Stimulated activated naive CD8-positive, alpha-beta T cell treated with anti-CD3 and anti-CD28 coated beads, Interleukin-15, amount 100 ng/mL, for 72 hours (primary cell): ENCODE measurements around the gene CLEC14A.

Experiments used
- ATAC-seq: fragments of 150-1000 bp; cut with Tn5 transposase; 2 replicates; pipeline ENCODE4 v1.10.0; 2021; ENCODE audit warnings: mild to moderate bottlenecking, moderate library complexity
- DNase-seq, 2 donors: peaks; one replicate each; pipeline ENCODE4 v3.0.0; 2021 to 2022
- H3K27ac Mint-ChIP-seq, 2 donors: one replicate each; pipeline ENCODE4 v1.8.0; 2022; ENCODE audit warnings: mild to moderate bottlenecking in 2 of 2, mixed read lengths in 2 of 2, moderate library complexity in 2 of 2
- H3K27me3 Mint-ChIP-seq: one replicate; pipeline ENCODE4 v1.8.0; 2022; ENCODE audit warnings: mixed read lengths
- H3K4me1 Mint-ChIP-seq: one replicate; pipeline ENCODE4 v1.8.0; 2022; ENCODE audit warnings: mild to moderate bottlenecking, mixed read lengths
- H3K4me3 Mint-ChIP-seq, 2 donors: one replicate each; pipeline ENCODE4 v1.8.0; 2022; ENCODE audit warnings: mild to moderate bottlenecking in 2 of 2, mixed read lengths in 2 of 2, moderate library complexity in 1 of 2
- H3K9me3 Mint-ChIP-seq, 2 donors: one replicate each; pipeline ENCODE4 v1.8.0; 2022; ENCODE audit warnings: mixed read lengths in 2 of 2

CLEC14A gene

GRCh38 chr14:38212111-38212510, 43.8 kb downstream of the CLEC14A start:
- peak overlapping the region; percentile 11 to 23 for H3K4me3 Mint-ChIP-seq
- H3K27ac Mint-ChIP-seq = no peak overlapping the region
- no peak for DNase-seq
- ATAC-seq = no peak
- peaks cover 69% of the 10 kb centered on the region for H3K27me3 Mint-ChIP-seq
- H3K4me1 Mint-ChIP-seq = peaks cover 42% of the 10 kb centered on the region
- no peaks in the 10 kb centered on the region for H3K9me3 Mint-ChIP-seq

DNA sequence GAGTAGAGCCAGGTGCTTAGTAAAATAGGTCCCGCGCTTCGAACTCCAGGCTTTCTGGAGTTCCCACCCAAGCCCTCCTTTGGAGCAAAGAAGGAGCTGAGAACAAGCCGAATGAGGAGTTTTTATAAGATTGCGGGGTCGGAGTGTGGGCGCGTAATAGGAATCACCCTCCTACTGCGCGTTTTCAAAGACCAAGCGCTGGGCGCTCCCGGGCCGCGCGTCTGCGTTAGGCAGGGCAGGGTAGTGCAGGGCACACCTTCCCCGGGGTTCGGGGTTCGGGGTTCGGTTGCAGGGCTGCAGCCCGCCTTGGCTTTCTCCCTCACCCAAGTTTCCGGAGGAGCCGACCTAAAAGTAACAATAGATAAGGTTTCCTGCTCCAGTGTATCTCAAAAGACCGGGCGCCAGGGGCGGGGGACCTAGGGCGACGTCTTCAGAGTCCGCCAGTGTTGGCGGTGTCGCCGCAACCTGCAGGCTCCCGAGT, 44.6 kb downstream of the CLEC14A start:
- Mint-ChIP-seq H3K4me3 (peak overlapping the region in 1 of 2 donors; percentile 70), H3K27ac (no peak overlapping the region), H3K27me3 (peaks cover 72% of the 10 kb centered on the region), H3K4me1 (peaks cover 42% of the 10 kb centered on the region), H3K9me3 (no peaks in the 10 kb centered on the region)
- ATAC-seq (peak; percentile 34), DNase-seq (no peak)

- ATAC-seq (peak; percentile 10), DNase-seq (no peak)
- Mint-ChIP-seq H3K9me3 (no peaks in the 10 kb centered on the region), H3K27ac (no peak overlapping the region), H3K27me3 (peaks cover 72% of the 10 kb centered on the region), H3K4me3 (peak overlapping the region; percentile 64 to 70), H3K4me1 (peaks cover 42% of the 10 kb centered on the region)
These were observed 45.2 kb downstream of the CLEC14A start for GRCh38 chr14:38210587-38211216.

- ATAC-seq (peak; percentile 28), DNase-seq (no peak)
- Mint-ChIP-seq H3K4me3 (peak overlapping the region; percentile 64 to 70), H3K27ac (peak overlapping the region in 1 of 2 donors; percentile 48), H3K4me1 (peaks cover 42% of the 10 kb centered on the region), H3K9me3 (no peaks in the 10 kb centered on the region), H3K27me3 (peaks cover 72% of the 10 kb centered on the region)
These were observed 46.0 kb downstream of the CLEC14A start for GRCh38 chr14:38209572-38210557.

DNA sequence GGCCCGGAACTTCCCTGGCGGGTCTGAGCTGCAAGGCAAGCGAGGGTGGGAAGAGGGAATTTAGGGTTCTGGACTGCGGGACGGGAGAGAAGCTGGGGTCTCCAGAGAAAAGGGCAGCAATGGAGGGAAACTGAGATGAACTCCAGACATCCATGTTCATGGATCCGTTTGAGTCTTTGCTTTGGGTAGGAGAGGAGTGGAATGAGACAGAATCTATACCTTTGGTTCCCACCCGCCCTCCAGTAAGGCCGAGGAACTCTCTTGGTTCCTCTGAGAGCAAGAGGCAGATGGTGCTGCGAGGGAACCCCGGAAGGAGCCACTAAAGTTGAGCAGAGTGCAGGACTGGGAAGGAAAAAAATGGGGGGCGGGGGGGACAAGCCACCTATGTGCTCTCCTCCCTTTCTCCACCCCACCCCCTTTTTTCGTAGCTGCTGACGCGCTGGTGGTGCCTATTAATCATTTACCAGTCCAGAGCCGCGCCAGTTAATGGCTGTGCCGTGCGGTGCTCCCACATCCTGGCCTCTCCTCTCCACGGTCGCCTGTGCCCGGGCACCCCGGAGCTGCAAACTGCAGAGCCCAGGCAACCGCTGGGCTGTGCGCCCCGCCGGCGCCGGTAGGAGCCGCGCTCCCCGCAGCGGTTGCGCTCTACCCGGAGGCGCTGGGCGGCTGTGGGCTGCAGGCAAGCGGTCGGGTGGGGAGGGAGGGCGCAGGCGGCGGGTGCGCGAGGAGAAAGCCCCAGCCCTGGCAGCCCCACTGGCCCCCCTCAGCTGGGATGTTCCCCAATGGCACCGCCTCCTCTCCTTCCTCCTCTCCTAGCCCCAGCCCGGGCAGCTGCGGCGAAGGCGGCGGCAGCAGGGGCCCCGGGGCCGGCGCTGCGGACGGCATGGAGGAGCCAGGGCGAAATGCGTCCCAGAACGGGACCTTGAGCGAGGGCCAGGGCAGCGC, 47.0 kb downstream of the CLEC14A start:
- DNase-seq (no peak), ATAC-seq (peak; percentile 83)
- Mint-ChIP-seq H3K27me3 (peaks cover 62% of the 10 kb centered on the region), H3K4me3 (peak overlapping the region; percentile 64 to 82), H3K27ac (no peak overlapping the region), H3K9me3 (no peaks in the 10 kb centered on the region), H3K4me1 (peaks cover 42% of the 10 kb centered on the region)

- DNase-seq (no peak), ATAC-seq (peak; percentile 15)
- Mint-ChIP-seq H3K9me3 (no peaks in the 10 kb centered on the region), H3K27me3 (peaks cover 57% of the 10 kb centered on the region), H3K4me3 (peak within 1 kb of the TSS; percentile 57 to 82), H3K27ac (no peak within 1 kb of the TSS), H3K4me1 (peaks cover 42% of the 10 kb centered on the region)
These were observed 47.9 kb downstream of the CLEC14A start, which contains the start of gene SSTR1 for GRCh38 chr14:38207736-38208617. TSS of gene SSTR1 (plus strand) at chr14:38207904. CDS start at chr14:38209390, 1,486 bp downstream.

GRCh38 chr14:38207377-38207735, 48.5 kb downstream of the CLEC14A start:
- H3K9me3 Mint-ChIP-seq = no peaks in the 10 kb centered on the region
- no peak overlapping the region for H3K27ac Mint-ChIP-seq
- peaks cover 42% of the 10 kb centered on the region for H3K4me1 Mint-ChIP-seq
- ATAC-seq (no peak), DNase-seq (no peak)
- peaks cover 54% of the 10 kb centered on the region for H3K27me3 Mint-ChIP-seq
- no peak overlapping the region for H3K4me3 Mint-ChIP-seq

GRCh38 chr14:38206689-38207376, 49.1 kb downstream of the CLEC14A start:
- peaks cover 50% of the 10 kb centered on the region for H3K27me3 Mint-ChIP-seq
- H3K9me3 Mint-ChIP-seq = no peaks in the 10 kb centered on the region
- peaks cover 40% of the 10 kb centered on the region for H3K4me1 Mint-ChIP-seq
- ATAC-seq = no peak
- DNase-seq = no peak
- H3K4me3 Mint-ChIP-seq = no peak overlapping the region
- no peak overlapping the region for H3K27ac Mint-ChIP-seq

DNA sequence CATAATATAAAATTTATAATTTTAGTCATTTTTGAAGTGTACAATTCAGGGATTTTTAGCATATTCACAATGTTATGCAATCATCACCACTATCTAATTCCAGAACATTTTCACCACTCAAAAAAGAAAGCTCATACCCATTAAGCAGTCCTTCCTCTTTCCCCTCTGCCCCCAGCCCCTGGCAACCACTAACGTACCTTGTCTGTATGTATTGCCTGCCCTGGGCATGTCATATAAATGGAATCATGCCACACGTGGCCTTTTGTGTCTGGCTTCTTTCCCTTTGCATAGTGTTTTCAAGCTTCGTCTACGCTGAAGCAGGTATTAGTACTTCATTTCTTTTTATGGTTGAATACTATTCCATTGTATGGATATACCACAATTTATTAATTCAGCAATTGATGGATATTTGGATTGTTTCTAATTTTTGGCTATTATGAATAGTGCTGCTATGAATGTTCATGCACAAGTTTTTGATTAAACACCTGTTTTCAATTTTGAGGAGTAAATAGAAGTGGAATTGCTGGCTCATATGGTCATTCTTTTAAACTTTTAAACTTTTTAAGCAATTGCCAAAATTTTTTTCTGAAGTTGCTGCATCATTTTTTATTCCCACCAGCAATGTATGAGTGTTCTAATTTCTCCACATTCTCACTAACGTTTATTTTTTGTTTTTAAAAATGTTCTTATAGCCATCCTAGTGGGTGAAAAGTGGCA, 49.8 kb downstream of the CLEC14A start:
- H3K27me3 Mint-ChIP-seq = peaks cover 43% of the 10 kb centered on the region
- no peak overlapping the region for H3K4me3 Mint-ChIP-seq
- DNase-seq = no peak
- H3K9me3 Mint-ChIP-seq = no peaks in the 10 kb centered on the region
- H3K27ac Mint-ChIP-seq = no peak overlapping the region
- peaks cover 33% of the 10 kb centered on the region for H3K4me1 Mint-ChIP-seq
- no peak for ATAC-seq

DNA sequence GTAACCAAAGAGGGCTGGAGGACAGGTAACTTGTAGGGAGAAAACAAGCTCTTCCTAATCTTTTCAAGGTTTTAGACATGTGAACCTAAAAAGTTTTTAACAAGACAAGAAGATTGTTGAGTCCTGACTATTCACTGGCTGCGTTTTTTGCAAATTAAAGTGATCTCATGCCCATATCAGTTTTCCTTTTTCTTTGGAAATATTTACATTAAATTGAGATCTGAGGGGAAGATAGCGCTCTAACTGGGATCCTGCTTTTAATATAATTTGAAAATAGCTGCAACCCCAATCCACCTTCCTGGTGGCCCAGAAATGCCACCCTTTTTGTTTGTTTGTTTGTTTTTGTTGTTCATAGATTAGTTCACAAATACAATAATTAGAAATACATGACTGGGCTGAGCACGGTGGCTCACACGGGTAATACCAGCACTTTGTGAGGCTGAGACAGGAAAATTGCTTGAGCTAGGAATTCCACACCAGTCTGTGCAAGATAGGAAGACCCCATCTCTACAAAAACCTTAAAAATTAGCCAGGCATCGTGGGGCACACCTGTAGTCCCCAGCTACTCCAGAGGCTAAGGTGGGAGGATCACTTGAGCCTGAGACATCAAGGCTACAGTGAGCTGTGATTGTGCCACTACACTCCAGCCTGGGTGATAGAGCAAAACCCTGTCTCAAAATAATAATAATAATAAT, 50.6 kb downstream of the CLEC14A start:
- H3K4me1 Mint-ChIP-seq = peaks cover 25% of the 10 kb centered on the region
- no peak overlapping the region for H3K27ac Mint-ChIP-seq
- DNase-seq = no peak
- H3K4me3 Mint-ChIP-seq = no peak overlapping the region
- H3K27me3 Mint-ChIP-seq = peaks cover 34% of the 10 kb centered on the region
- ATAC-seq = no peak
- no peaks in the 10 kb centered on the region for H3K9me3 Mint-ChIP-seq

DNA sequence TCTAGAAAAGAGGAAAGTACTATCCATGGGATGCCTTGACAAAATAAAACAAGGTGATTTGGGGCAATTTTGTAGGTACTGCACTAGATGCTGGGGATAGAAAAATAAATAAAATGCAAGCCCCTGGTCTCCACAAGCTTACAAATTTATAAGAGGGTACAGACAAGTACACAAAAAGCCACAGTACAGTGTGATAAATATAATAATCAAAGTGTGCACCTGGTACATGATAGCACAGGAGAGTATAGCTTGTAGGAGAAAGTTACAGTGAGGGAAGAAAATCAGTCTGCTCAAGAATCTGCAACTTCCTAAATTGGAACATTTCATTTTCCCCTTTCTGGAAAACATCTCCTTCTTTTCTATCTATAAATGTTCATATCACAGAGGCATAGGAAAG, 51.2 kb downstream of the CLEC14A start:
- no peak overlapping the region for H3K27ac Mint-ChIP-seq
- no peaks in the 10 kb centered on the region for H3K9me3 Mint-ChIP-seq
- no peak overlapping the region for H3K4me3 Mint-ChIP-seq
- ATAC-seq = no peak
- no peak for DNase-seq
- peaks cover 19% of the 10 kb centered on the region for H3K4me1 Mint-ChIP-seq
- H3K27me3 Mint-ChIP-seq = peaks cover 29% of the 10 kb centered on the region
